Upper lobe of left lung (tissue), 4 donors: ENCODE measurements around the gene MACROD2.

Experiments used
- POLR2A ChIP-seq, 4 donors: fragments of 450-650 bp; IDR thresholded peaks; one replicate each; pipeline ENCODE4 v1.5.1; 2016 to 2017; ENCODE audit warnings: antibody characterized with exemption in 4 of 4, mild to moderate bottlenecking in 2 of 4
- POLR2AphosphoS5 ChIP-seq, 2 donors: sonication (generic); formaldehyde crosslinking; IDR thresholded peaks; one replicate each; pipeline ENCODE4 v1.5.1; 2017; ENCODE audit warnings: antibody characterized with exemption in 2 of 2
- TF ChIP-seq, protein P1 (sequence below), 6 experiments: fragments of 450-650 bp in 4 of 6; fragments of 200-600 bp in 2 of 6; sonication (generic) in 2 of 6; IDR thresholded peaks; one replicate each; pipeline ENCODE4 v1.5.1; 2016 to 2019; ENCODE audit warnings: antibody characterized with exemption in 6 of 6

DNA sequence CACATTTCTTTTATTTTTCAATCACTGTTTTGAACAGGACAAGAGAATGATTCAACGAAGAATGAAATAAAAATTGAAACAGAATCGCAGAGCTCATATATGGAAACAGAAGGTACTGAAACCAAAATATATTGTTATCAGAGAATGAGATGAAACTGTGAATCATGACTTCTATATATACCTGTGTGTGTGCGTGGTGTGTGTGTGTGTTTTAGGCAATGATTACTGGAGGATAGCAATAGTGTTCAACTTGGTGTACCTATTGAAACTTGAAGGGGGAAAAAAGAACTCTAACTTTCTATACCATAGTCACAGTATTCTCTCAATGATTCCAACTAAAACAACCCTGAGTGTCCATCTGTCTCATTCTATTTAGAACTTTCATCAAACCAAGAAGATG, 1991.4 kb downstream of the MACROD2 start:
- TF ChIP-seq, protein P1, sequence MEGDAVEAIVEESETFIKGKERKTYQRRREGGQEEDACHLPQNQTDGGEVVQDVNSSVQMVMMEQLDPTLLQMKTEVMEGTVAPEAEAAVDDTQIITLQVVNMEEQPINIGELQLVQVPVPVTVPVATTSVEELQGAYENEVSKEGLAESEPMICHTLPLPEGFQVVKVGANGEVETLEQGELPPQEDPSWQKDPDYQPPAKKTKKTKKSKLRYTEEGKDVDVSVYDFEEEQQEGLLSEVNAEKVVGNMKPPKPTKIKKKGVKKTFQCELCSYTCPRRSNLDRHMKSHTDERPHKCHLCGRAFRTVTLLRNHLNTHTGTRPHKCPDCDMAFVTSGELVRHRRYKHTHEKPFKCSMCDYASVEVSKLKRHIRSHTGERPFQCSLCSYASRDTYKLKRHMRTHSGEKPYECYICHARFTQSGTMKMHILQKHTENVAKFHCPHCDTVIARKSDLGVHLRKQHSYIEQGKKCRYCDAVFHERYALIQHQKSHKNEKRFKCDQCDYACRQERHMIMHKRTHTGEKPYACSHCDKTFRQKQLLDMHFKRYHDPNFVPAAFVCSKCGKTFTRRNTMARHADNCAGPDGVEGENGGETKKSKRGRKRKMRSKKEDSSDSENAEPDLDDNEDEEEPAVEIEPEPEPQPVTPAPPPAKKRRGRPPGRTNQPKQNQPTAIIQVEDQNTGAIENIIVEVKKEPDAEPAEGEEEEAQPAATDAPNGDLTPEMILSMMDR (IDR thresholded peaks at IDR 0.05), result no peak
- no peak for TF ChIP-seq POLR2AphosphoS5 (IDR thresholded peaks at IDR 0.05)
- TF ChIP-seq POLR2A (IDR thresholded peaks at IDR 0.05), result no peak
